Loucy (cell line): Measurements from ENCODE around the gene ADCY7.

ENCODE experiments used
- EZH2phosphoT487 ChIP-seq: fragments of 200-600 bp; IDR thresholded peaks from 2 replicates; pipeline ENCODE4 v1.6.1; 2018; ENCODE audit warnings: antibody characterized with exemption, mild to moderate bottlenecking, moderate library complexity, borderline replicate concordance
- TF ChIP-seq, protein P1 (sequence below): fragments of 200-600 bp; sonication (generic); conservative IDR thresholded peaks from 2 replicates; pipeline ENCODE4 v1.5.1; 2014; ENCODE audit warnings: mild to moderate bottlenecking, antibody characterized with exemption, low read length

GRCh38 chr16:50359626-50360025, 93.3 kb downstream of the ADCY7 start:
- TF ChIP-seq, protein P1, sequence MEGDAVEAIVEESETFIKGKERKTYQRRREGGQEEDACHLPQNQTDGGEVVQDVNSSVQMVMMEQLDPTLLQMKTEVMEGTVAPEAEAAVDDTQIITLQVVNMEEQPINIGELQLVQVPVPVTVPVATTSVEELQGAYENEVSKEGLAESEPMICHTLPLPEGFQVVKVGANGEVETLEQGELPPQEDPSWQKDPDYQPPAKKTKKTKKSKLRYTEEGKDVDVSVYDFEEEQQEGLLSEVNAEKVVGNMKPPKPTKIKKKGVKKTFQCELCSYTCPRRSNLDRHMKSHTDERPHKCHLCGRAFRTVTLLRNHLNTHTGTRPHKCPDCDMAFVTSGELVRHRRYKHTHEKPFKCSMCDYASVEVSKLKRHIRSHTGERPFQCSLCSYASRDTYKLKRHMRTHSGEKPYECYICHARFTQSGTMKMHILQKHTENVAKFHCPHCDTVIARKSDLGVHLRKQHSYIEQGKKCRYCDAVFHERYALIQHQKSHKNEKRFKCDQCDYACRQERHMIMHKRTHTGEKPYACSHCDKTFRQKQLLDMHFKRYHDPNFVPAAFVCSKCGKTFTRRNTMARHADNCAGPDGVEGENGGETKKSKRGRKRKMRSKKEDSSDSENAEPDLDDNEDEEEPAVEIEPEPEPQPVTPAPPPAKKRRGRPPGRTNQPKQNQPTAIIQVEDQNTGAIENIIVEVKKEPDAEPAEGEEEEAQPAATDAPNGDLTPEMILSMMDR = no peak
- TF ChIP-seq EZH2phosphoT487 = no peak
